ENCODE results near the gene RRH. TPM values are rescaled to one million over a fixed set of nuclear protein-coding genes. Genes with fewer than 3 reads are reported as not detected.

The RRH gene, protein sequence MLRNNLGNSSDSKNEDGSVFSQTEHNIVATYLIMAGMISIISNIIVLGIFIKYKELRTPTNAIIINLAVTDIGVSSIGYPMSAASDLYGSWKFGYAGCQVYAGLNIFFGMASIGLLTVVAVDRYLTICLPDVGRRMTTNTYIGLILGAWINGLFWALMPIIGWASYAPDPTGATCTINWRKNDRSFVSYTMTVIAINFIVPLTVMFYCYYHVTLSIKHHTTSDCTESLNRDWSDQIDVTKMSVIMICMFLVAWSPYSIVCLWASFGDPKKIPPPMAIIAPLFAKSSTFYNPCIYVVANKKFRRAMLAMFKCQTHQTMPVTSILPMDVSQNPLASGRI
- total RNA-seq = 9.6 TPM

GRCh38 chr4:109827672-109828071 lies at the start of gene RRH:
RRH (plus strand) TSS chr4:109827972; CDS start chr4:109828028, 56 bp downstream.

DNA sequence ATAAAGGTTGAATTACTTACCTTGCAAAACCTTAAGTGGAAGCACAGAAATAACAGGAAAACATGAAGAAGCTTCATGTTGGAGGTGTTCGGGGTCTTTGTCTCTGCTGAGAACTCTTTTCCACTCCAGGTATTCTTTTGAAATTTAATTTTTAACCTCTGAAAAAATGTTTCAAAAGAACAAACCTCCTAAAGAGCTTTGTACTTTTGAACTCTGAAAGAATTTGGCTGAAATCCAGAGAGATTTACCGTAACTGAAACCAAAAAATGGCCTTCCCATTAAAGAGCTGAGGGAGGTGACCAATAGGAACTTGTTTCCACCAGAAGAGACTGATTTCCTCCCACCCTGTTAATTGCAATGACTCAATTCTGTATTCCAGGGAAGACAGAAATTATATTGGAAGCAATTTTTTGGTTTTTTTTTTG lies 25.9 kb upstream of the RRH start, which contains the start of gene CFI:
Gene CFI, minus strand, starts transcription at position 105 of the 425 bp plus-strand sequence. Its CDS starts 28 bp downstream, at position 77.

GRCh38 chr4:109815151-109816081 lies 12.4 kb upstream of the RRH start, which contains the start of gene GAR1:
GAR1 (plus strand) TSS chr4:109815762; CDS start chr4:109816165, 403 bp downstream.

GRCh38 chr4:109847896-109848442 lies 20.2 kb downstream of the RRH start, which contains the start of gene LRIT3:
LRIT3 (plus strand) TSS chr4:109848107; CDS start chr4:109848202, 95 bp downstream.

Other genes with a start within 250 kb of the RRH start
- gene CASP6, start 124.5 kb upstream of the RRH start, total RNA-seq = 34.6 TPM
- gene PLA2G12A, start 97.9 kb upstream of the RRH start, total RNA-seq = 36.8 TPM
- 44.0 TPM for gene CFI, start 26.0 kb upstream of the RRH start, total RNA-seq
- 13.9 TPM for gene GAR1, start 12.2 kb upstream of the RRH start, total RNA-seq
- 5.2 TPM for gene LRIT3, start 20.1 kb downstream of the RRH start, total RNA-seq
- gene EGF, start 84.9 kb downstream of the RRH start, total RNA-seq = 20.8 TPM

Data from camera-type eye (tissue), 1 donor.